Parathyroid adenoma (tissue), 2 donors: ENCODE results near the gene KCNQ1.

Experiments used
- H2AFZ ChIP-seq: fragments of 300-600 bp; sonication (generic); one replicate; pipeline ENCODE4 v1.7.0; 2017; ENCODE audit warnings: antibody characterized with exemption, mild to moderate bottlenecking
- H3K27ac ChIP-seq: fragments of 300-600 bp; sonication (generic); one replicate; pipeline ENCODE4 v1.7.0; 2017
- H3K27me3 ChIP-seq: fragments of 300-600 bp; sonication (generic); one replicate; pipeline ENCODE4 v1.7.0; 2017; ENCODE audit warnings: low read length; ENCODE audit not compliant: control insufficient read depth, insufficient read depth
- H3K36me3 ChIP-seq: fragments of 300-600 bp; sonication (generic); one replicate; pipeline ENCODE4 v1.7.0; 2017; ENCODE audit warnings: low read length; ENCODE audit not compliant: control insufficient read depth, insufficient read depth
- H3K4me1 ChIP-seq: fragments of 300-600 bp; sonication (generic); one replicate; pipeline ENCODE4 v1.7.0; 2017; ENCODE audit warnings: control low read depth
- H3K4me2 ChIP-seq: fragments of 300-600 bp; sonication (generic); one replicate; pipeline ENCODE4 v1.7.0; 2017; ENCODE audit warnings: low read length
- H3K4me3 ChIP-seq: fragments of 300-600 bp; sonication (generic); one replicate; pipeline ENCODE4 v1.7.0; 2017; ENCODE audit warnings: low read depth, low read length
- H3K79me2 ChIP-seq: fragments of 300-600 bp; sonication (generic); one replicate; pipeline ENCODE4 v1.7.0; 2017; ENCODE audit warnings: control low read depth
- H3K9ac ChIP-seq: fragments of 300-600 bp; sonication (generic); one replicate; pipeline ENCODE4 v1.7.0; 2017; ENCODE audit warnings: mild to moderate bottlenecking
- H3K9me3 ChIP-seq: fragments of 300-600 bp; sonication (generic); one replicate; pipeline ENCODE4 v1.7.0; 2017; ENCODE audit warnings: low read length; ENCODE audit not compliant: control insufficient read depth
- TF ChIP-seq, protein P1 (sequence below): fragments of 300-600 bp; sonication (generic); IDR thresholded peaks from one replicate; pipeline ENCODE4 v1.7.0; 2017; ENCODE audit warnings: antibody characterized with exemption, mild to moderate bottlenecking
- donor health status: primary hyperparathyroidism.

Gene KCNQ1

DNA sequence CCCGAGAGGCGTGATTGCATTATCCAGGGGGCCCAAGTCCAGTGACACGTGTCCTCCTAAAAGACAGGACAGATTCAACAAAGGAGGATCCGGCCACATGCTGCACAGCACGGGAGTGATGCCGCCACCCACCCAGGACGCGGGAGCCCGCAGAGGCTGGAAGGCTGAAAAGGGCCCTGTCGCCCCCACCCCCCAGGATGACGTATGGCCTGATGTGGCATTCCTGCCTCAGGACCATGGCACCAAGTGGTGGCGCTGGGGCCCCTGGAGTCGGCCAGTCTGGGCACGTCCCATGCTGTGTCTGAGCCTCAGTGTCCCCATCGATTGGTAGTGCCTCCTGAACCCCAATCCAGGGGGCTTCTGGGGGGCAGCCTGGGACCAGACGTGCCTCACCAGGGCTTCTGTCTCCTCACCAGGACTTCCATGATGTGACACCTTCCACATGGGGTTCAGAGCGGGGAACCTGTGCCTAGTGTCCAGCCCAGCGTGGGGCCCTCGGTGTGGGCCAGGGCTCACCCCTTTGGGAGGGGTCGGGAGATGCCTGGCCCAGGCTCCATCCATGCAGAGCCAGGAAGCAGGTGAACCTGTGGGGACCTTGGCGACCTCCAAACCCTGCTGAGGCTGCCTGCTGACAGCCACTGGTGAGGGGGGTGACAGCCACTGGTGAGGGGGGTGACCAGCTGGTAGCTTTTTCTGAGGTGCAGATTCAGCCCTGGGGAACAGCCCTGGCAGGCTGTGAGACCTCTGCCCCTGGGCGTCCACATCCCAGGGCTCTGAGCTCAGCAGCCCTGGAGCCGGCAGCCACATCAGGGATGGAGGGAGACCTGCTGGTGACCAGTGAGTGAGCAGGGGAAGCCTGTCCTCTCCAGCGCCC lies 75.3 kb downstream of the KCNQ1 start:
- Histone ChIP-seq H2AFZ (no peak overlapping the region), H3K9ac (no peak overlapping the region)
- TF ChIP-seq, protein P1, sequence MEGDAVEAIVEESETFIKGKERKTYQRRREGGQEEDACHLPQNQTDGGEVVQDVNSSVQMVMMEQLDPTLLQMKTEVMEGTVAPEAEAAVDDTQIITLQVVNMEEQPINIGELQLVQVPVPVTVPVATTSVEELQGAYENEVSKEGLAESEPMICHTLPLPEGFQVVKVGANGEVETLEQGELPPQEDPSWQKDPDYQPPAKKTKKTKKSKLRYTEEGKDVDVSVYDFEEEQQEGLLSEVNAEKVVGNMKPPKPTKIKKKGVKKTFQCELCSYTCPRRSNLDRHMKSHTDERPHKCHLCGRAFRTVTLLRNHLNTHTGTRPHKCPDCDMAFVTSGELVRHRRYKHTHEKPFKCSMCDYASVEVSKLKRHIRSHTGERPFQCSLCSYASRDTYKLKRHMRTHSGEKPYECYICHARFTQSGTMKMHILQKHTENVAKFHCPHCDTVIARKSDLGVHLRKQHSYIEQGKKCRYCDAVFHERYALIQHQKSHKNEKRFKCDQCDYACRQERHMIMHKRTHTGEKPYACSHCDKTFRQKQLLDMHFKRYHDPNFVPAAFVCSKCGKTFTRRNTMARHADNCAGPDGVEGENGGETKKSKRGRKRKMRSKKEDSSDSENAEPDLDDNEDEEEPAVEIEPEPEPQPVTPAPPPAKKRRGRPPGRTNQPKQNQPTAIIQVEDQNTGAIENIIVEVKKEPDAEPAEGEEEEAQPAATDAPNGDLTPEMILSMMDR = no peak

DNA sequence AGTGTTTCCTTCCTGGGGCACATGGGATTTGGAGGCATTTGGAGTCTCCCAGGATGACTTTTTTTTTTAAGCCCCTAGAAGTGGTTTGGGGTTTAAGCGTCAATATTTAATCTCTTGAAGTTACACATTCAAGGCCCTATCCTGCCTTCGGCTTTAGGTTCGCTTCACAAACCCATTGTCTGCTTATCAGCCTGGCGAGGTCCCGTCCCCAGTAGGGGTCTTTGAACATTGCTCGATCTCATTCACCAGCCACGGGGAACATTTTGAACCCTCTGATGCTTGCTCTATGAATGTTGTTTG lies 75.9 kb downstream of the KCNQ1 start:
- Histone ChIP-seq H3K4me2 (no peak overlapping the region), H3K27me3 (no peaks in the 10 kb centered on the region), H3K27ac (no peak overlapping the region), H3K9me3 (no peaks in the 10 kb centered on the region), H3K4me3 (no peak overlapping the region), H3K4me1 (peaks cover 15% of the 10 kb centered on the region), H3K9ac (no peak overlapping the region), H3K79me2 (no peaks in the 10 kb centered on the region), H3K36me3 (no peaks in the 10 kb centered on the region), H2AFZ (no peak overlapping the region)
- TF ChIP-seq, protein P1 = no peak

More for the DNA sequence above, 75.3 kb downstream of the KCNQ1 start:
- no peak overlapping the region for H3K4me2 ChIP-seq
- no peaks in the 10 kb centered on the region for H3K79me2 ChIP-seq
- no peak overlapping the region for H3K27ac ChIP-seq
- H3K4me3 ChIP-seq = no peak overlapping the region
- H3K27me3 ChIP-seq = no peaks in the 10 kb centered on the region
- no peaks in the 10 kb centered on the region for H3K9me3 ChIP-seq
- no peaks in the 10 kb centered on the region for H3K36me3 ChIP-seq
- peaks cover 10% of the 10 kb centered on the region for H3K4me1 ChIP-seq

DNA sequence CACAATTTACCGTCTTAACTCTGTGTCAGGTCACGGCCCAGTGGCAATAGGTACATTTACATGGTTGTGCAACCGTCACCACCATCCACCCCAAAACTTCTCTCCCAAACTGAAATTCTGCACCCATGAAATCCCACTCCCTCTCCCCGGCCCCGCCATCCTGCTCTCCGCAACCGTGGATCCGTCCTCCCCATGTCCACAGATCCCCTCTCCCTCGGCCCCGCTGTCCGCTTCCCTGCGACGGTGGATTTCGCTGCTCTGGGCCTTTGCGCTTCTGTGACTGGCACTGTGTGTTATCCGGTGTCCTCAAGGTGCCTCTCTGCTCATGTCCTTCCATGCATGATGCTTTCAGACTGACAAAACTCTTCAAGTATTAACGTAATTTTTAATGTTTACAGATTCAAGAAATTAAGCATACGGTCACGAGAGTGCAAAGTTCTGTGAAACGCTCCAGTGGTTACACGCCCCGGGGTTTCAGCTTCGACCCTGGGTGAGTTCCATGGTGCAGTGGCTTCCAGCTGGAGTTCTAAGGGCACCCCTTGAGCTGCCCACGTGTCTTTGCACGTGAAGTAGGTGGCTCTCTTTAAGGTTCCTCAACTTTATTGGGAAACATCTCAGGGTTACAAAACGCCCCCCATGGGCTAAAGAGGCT lies 76.4 kb downstream of the KCNQ1 start:
- Histone ChIP-seq H3K4me2 (no peak overlapping the region), H3K9me3 (no peaks in the 10 kb centered on the region), H3K9ac (no peak overlapping the region), H3K4me1 (peaks cover 20% of the 10 kb centered on the region), H3K27ac (no peak overlapping the region), H2AFZ (no peak overlapping the region), H3K4me3 (no peak overlapping the region), H3K36me3 (no peaks in the 10 kb centered on the region), H3K27me3 (no peaks in the 10 kb centered on the region), H3K79me2 (no peaks in the 10 kb centered on the region)
- TF ChIP-seq, protein P1 = no peak

DNA sequence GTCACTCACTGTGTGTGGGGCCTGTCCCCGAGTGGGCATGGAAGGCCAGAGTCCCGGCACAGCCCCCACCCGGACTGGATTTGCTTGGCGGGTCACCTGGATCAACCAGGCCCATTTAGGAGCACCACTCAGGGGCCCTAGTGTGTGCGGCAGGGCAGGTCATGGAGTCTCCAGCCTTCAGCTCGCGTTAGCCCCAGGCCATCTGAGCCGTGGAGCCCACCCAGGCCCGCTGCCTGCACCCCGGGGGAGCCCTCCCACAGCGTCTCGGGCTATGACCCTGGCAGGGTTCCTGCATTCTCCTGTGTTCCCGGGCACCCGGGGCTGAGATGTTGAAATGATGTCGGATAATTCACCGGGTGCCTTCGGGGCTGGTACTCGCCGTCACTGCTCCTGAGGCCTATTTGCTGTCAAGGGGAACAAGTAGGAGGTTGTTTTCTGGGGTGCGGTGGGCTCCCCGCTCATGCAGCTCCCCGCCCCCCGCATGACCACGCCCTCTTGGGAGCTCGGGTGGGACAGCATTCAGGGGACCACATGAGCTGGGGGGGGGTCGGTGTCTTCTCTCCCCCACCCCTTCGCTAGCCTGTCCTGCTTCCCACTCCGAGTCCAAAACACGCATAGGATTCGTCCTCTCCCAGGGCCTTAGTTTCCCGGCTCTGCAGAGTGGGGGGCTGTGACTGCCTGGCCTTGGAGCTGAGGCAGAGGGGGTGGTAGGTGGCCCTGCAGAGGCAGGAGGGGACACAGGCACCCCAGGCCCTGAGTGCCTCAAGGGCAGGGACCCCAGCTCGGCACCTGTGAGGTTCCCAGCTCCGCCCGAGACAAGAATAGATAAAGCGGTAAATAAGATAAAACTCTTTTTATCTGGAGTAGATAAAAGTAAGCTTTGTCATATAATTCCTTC lies 77.2 kb downstream of the KCNQ1 start:
- Histone ChIP-seq H3K4me2 (no peak overlapping the region), H3K36me3 (no peaks in the 10 kb centered on the region), H3K4me1 (peaks cover 20% of the 10 kb centered on the region), H2AFZ (no peak overlapping the region), H3K27ac (no peak overlapping the region), H3K9me3 (no peaks in the 10 kb centered on the region), H3K27me3 (no peaks in the 10 kb centered on the region), H3K79me2 (no peaks in the 10 kb centered on the region), H3K9ac (no peak overlapping the region), H3K4me3 (no peak overlapping the region)
- TF ChIP-seq, protein P1 = no peak
